HepG2 (cell line): ENCODE data around the gene ZNF839. TPM values are rescaled to one million over a fixed set of nuclear protein-coding genes. Genes with fewer than 3 reads are reported as not detected.

ENCODE experiments used
- ARID4A ChIP-seq: sonication (generic); formaldehyde crosslinking; IDR thresholded peaks from 2 replicates; pipeline ENCODE4 v1.5.0; 2020; ENCODE audit warnings: mild to moderate bottlenecking, missing genetic modification reagents, borderline replicate concordance
- JUNB ChIP-seq: sonication (generic); formaldehyde crosslinking; IDR thresholded peaks from 2 replicates; pipeline ENCODE4 v1.8.0; 2022; ENCODE audit warnings: missing genetic modification reagents, mild to moderate bottlenecking, borderline replicate concordance
- NFIC ChIP-seq: IDR thresholded peaks from 2 replicates; pipeline ENCODE4 v1.6.1; 2012; ENCODE audit warnings: mild to moderate bottlenecking, low read length, inconsistent platforms
- ONECUT2 ChIP-seq: sonication (generic); formaldehyde crosslinking; IDR thresholded peaks from 2 replicates; pipeline ENCODE4 v1.4.0; 2020; ENCODE audit warnings: missing genetic modification reagents
- PCBP1 ChIP-seq: fragments of 200-400 bp; formaldehyde crosslinking; IDR thresholded peaks from 2 replicates; pipeline ENCODE4 v1.6.1; 2017; ENCODE audit warnings: mild to moderate bottlenecking, low read depth, low read length, borderline replicate concordance
- PRPF4 ChIP-seq: fragments of 200-400 bp; formaldehyde crosslinking; IDR thresholded peaks from 2 replicates; pipeline ENCODE4 v1.6.1; 2016; ENCODE audit warnings: low read length, low read depth; ENCODE audit not compliant: poor library complexity, severe bottlenecking
- SAFB2 ChIP-seq: sonication (generic); formaldehyde crosslinking; IDR thresholded peaks from 2 replicates; pipeline ENCODE4 v1.5.1; 2020; ENCODE audit warnings: missing genetic modification reagents, low read depth, mild to moderate bottlenecking, borderline replicate concordance
- STAG1 ChIP-seq: sonication (generic); formaldehyde crosslinking; IDR thresholded peaks from 2 replicates; pipeline ENCODE4 v1.4.0; 2020; ENCODE audit warnings: missing genetic modification reagents
- STAT5B ChIP-seq: sonication (generic); formaldehyde crosslinking; IDR thresholded peaks from 2 replicates; pipeline ENCODE4 v1.4.0; 2020; ENCODE audit warnings: missing genetic modification reagents
- THAP11 ChIP-seq: IDR thresholded peaks from 2 replicates; pipeline ENCODE4 v1.6.1; 2016; ENCODE audit warnings: missing biosample characterization, missing genetic modification reagents
- ZC3H13 ChIP-seq: sonication (generic); formaldehyde crosslinking; IDR thresholded peaks from 2 replicates; pipeline ENCODE4 v1.8.1; 2023; ENCODE audit warnings: mild to moderate bottlenecking, missing genetic modification reagents, moderate library complexity
- ZNF546 ChIP-seq: sonication (generic); formaldehyde crosslinking; conservative IDR thresholded peaks from 2 replicates; pipeline ENCODE4 v1.8.1; 2023; ENCODE audit warnings: mild to moderate bottlenecking, missing genetic modification reagents
- ZNF556 ChIP-seq: sonication (generic); formaldehyde crosslinking; IDR thresholded peaks from 2 replicates; pipeline ENCODE4 v1.4.0; 2020; ENCODE audit warnings: mild to moderate bottlenecking, missing genetic modification reagents, borderline replicate concordance
- ZNF713 ChIP-seq: sonication (generic); formaldehyde crosslinking; IDR thresholded peaks from 2 replicates; pipeline ENCODE4 v1.4.0; 2020; ENCODE audit warnings: mild to moderate bottlenecking, missing genetic modification reagents
- ZNF75D ChIP-seq: sonication (generic); formaldehyde crosslinking; IDR thresholded peaks from 2 replicates; pipeline ENCODE4 v1.8.1; 2023; ENCODE audit warnings: missing genetic modification reagents, mild to moderate bottlenecking, borderline replicate concordance
- ZNF761 ChIP-seq: sonication (generic); formaldehyde crosslinking; conservative IDR thresholded peaks from 2 replicates; pipeline ENCODE4 v1.4.0; 2020; ENCODE audit warnings: mild to moderate bottlenecking, missing genetic modification reagents
- polyA plus RNA-seq, 8 experiments: library from polyadenylated mRNA; depleted of rRNA in 3 of 8; stranded (reverse) in 7 of 8; unstranded in 1 of 8; fragments of >200 nt; fragmentation: Illumina TruSeq in 4 of 8; extraction: Trizol in 4 of 8; gene quantifications; 2 replicates each; pipeline versions ENCODE4 v1.2.1 to v1.2.3, GENCODE V29; 2011 to 2016; ENCODE audit warnings: low read depth in 4 of 8, missing spikeins in 1 of 8, mixed read lengths in 1 of 8; ENCODE audit not compliant: insufficient read depth in 1 of 8
- total RNA-seq, 5 experiments: library from RNA; depleted of rRNA; stranded (reverse); fragments of >200 nt; fragmentation: Illumina TruSeq; extraction: Trizol; gene quantifications; 2 replicates each; pipeline ENCODE4 v1.2.3, GENCODE V29; 2016; ENCODE audit warnings: low read depth in 1 of 5
- TF ChIP-seq, protein P1 (sequence below): conservative IDR thresholded peaks from 2 replicates; pipeline ENCODE4 v1.6.1; 2018; ENCODE audit warnings: missing genetic modification reagents
- TF ChIP-seq, protein P2 (sequence below): sonication (generic); formaldehyde crosslinking; conservative IDR thresholded peaks from 2 replicates; pipeline ENCODE4 v1.8.0; 2022; ENCODE audit warnings: low read depth, missing genetic modification reagents
- TF ChIP-seq, protein P3 (sequence below): sonication (generic); formaldehyde crosslinking; IDR thresholded peaks from 2 replicates; pipeline ENCODE4 v1.4.0; 2020; ENCODE audit warnings: mild to moderate bottlenecking, missing genetic modification reagents

ZNF839 gene
- total and polyA plus RNA-seq, 2 of the 13 experiments (the other 11 are each of a cell fraction or from before 2014, with no cell fraction given) = 11.1 to 12.8 TPM

DNA sequence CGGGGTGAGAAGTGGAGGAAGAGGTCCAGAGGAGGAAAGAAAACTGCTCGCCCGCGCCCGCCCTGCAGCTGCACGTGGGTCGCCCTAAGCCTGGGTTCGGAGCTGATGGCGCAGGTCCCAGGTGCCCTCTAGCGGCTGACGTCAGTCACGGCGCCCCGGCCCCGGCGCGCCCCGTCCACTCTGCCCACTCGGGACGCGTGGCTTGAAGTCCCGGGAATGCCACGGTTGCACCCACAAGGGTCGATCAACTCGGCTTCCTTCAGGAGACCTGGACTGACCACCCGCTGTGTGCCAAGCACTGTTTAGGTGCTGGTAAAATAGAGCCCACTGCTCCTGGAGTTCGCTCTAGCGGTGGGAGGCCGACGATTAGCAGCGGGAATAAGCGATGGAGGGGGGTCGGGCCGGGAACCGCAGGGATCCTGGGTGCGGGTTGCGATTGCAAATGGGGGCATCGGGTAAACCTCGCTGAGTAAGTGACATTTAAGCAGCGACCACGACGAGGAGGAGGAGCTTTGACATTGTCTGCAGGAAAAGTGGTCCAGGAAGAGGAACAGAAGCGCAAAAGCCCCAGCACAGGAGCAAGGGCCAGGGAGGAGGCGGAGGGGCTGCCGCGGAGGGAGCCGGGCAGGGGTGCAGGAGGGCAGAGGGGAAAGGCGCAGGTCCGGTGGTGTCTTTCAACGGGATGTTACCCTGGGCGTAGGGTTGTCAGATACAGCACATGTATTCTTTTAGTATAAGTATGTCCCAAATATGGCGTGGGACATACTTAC is 5.1 kb upstream of the ZNF839 start (continued):
- TF ChIP-seq, protein P1, sequence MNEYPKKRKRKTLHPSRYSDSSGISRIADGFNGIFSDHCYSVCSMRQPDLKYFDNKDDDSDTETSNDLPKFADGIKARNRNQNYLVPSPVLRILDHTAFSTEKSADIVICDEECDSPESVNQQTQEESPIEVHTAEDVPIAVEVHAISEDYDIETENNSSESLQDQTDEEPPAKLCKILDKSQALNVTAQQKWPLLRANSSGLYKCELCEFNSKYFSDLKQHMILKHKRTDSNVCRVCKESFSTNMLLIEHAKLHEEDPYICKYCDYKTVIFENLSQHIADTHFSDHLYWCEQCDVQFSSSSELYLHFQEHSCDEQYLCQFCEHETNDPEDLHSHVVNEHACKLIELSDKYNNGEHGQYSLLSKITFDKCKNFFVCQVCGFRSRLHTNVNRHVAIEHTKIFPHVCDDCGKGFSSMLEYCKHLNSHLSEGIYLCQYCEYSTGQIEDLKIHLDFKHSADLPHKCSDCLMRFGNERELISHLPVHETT = no peak; the same call in 1 of the 2 replicates
- TF ChIP-seq, protein P2, sequence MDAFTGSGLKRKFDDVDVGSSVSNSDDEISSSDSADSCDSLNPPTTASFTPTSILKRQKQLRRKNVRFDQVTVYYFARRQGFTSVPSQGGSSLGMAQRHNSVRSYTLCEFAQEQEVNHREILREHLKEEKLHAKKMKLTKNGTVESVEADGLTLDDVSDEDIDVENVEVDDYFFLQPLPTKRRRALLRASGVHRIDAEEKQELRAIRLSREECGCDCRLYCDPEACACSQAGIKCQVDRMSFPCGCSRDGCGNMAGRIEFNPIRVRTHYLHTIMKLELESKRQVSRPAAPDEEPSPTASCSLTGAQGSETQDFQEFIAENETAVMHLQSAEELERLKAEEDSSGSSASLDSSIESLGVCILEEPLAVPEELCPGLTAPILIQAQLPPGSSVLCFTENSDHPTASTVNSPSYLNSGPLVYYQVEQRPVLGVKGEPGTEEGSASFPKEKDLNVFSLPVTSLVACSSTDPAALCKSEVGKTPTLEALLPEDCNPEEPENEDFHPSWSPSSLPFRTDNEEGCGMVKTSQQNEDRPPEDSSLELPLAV = no peak
- TF ChIP-seq THAP11 (no peak; the same call in 1 of the 2 replicates), ZNF556 (peak; percentile 63; the same call in 1 of the 2 replicates), JUNB (CRISPR knock-in tag) (no peak), ZNF713 (CRISPR knock-in tag) (no peak), ARID4A (CRISPR knock-in tag) (peak; percentile 86; the same call in 1 of the 2 replicates), PCBP1 (no peak), NFIC (no peak), ZNF761 (CRISPR knock-in tag) (peak; percentile 5; the same call in 1 of the 2 replicates), ZNF546 (CRISPR knock-in tag) (0 out of 2 replicates have a peak, but pooled peaks have one; percentile 17), ONECUT2 (CRISPR knock-in tag) (no peak), STAT5B (CRISPR knock-in tag) (no peak), SAFB2 (CRISPR knock-in tag) (no peak), STAG1 (CRISPR knock-in tag) (peak; percentile 96), ZNF75D (CRISPR knock-in tag) (no peak), ZC3H13 (no peak), PRPF4 (no peak)
- TF ChIP-seq, protein P3, sequence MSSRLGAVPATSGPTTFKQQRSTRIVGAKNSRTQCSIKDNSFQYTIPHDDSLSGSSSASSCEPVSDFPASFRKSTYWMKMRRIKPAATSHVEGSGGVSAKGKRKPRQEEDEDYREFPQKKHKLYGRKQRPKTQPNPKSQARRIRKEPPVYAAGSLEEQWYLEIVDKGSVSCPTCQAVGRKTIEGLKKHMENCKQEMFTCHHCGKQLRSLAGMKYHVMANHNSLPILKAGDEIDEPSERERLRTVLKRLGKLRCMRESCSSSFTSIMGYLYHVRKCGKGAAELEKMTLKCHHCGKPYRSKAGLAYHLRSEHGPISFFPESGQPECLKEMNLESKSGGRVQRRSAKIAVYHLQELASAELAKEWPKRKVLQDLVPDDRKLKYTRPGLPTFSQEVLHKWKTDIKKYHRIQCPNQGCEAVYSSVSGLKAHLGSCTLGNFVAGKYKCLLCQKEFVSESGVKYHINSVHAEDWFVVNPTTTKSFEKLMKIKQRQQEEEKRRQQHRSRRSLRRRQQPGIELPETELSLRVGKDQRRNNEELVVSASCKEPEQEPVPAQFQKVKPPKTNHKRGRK (CRISPR knock-in tag) = no peak
